Heart right ventricle (tissue), 16 donors: ENCODE data around the gene SV2C. TPM values are rescaled to one million over a fixed set of nuclear protein-coding genes. Genes with fewer than 3 reads are reported as not detected.

ENCODE experiments used
- ATAC-seq, 8 donors: fragments of 200-7000 bp; cut with Tn5 transposase; one replicate each; pipeline ENCODE4 v1.9.1; 2020; ENCODE audit warnings: mild to moderate bottlenecking in 8 of 8, moderate library complexity in 8 of 8, moderate number of reproducible peaks in 1 of 8
- DNase-seq, 2 donors: peaks; one replicate each; pipeline ENCODE4 v3.0.0-alpha.2; 2020
- H3K27ac ChIP-seq, 10 donors: fragments of 200-600 bp; sonication (generic) in 2 of 10; one replicate each; pipeline versions ENCODE4 v1.5.0 to v1.8.0; 2020 to 2022; ENCODE audit warnings: mild to moderate bottlenecking in 3 of 10
- H3K27me3 ChIP-seq, 7 donors: fragments of 200-600 bp; one replicate each; pipeline ENCODE4 v1.8.0; 2021 to 2022; ENCODE audit warnings: mild to moderate bottlenecking in 2 of 7
- H3K36me3 ChIP-seq, 9 donors: fragments of 200-600 bp; sonication (generic) in 1 of 9; one replicate each; pipeline versions ENCODE4 v1.5.0 to v1.8.0; 2020 to 2022; ENCODE audit warnings: mild to moderate bottlenecking in 2 of 9
- H3K4me1 ChIP-seq, 9 donors: fragments of 200-600 bp; sonication (generic) in 1 of 9; one replicate each; pipeline versions ENCODE4 v1.5.0 to v1.8.0; 2020 to 2022; ENCODE audit warnings: mild to moderate bottlenecking in 4 of 9
- H3K4me3 ChIP-seq, 10 donors: fragments of 200-600 bp; sonication (generic) in 2 of 10; one replicate each; pipeline versions ENCODE4 v1.5.0 to v1.8.0; 2020 to 2022; ENCODE audit warnings: mild to moderate bottlenecking in 7 of 10, moderate library complexity in 2 of 10
- H3K9me3 ChIP-seq, 11 donors: fragments of 200-600 bp in 10 of 11; sonication (generic) in 2 of 11; one replicate each; pipeline versions ENCODE4 v1.5.0 to v1.8.0; 2013 to 2022; ENCODE audit warnings: mild to moderate bottlenecking in 2 of 11, control low read depth in 1 of 11, moderate library complexity in 1 of 11
- WGBS, 2 donors: extraction: QIAGEN DNeasy Blood & Tissue Kit; methylation state at CpG; one replicate each; pipeline ENCODE4 v1.1.7; 2013; ENCODE audit warnings: inconsistent platforms in 1 of 2; 5-methylcytosine and 5-hydroxymethylcytosine counted together
- intact Hi-C, 10 donors: fragments of 100-400 bp; cut with DNase I; formaldehyde crosslinking; loops; one replicate each; pipeline versions ENCODE4 v1.11.1 to v1.14.2; 2022
- polyA plus RNA-seq, 2 donors: library from polyadenylated mRNA; stranded (reverse); fragments of 200-250 nt; gene quantifications; one replicate each; pipeline ENCODE4 v1.2.3, GENCODE V29; 2013
- total RNA-seq, 10 donors: library from RNA; stranded (reverse); fragmentation: NEBNext Ultra II Directional in 3 of 10; extraction: Animal tissue kit (Norgen Biotek cat#: 25700) in 3 of 10; gene quantifications; one replicate each; pipeline versions ENCODE4 v1.2.1 to v1.2.4, GENCODE V29; 2021 to 2023
- TF ChIP-seq, protein P1 (sequence below), 9 donors: fragments of 200-600 bp; sonication (generic) in 2 of 9; IDR thresholded peaks; one replicate each; pipeline versions ENCODE4 v1.5.0 to v1.8.0; 2021 to 2022; ENCODE audit warnings: antibody characterized with exemption in 9 of 9, mild to moderate bottlenecking in 5 of 9, moderate library complexity in 1 of 9
- donor health status: Arrhythmogenic right ventricular cardiomyopathy.
- donor health status: ischemic (EF 13 %, LVEDD 7.1; RV severe dilation, severe dysfunction).
- donor health status: healthy with polysubstance abuse.
- donor health status: DM: no; HTN: yes; CAD: no.
- donor health status: DM: no; HTN: no; CAD: no.
- donor health status: ischemic (EF 25% LVEDD 6.9; RV normal size, moderate dysfunction).
- donor health status: ischemic (EF 25% LVEDD 5.7; RV mildly dilated, moderate dysfunction).
- donor health status: healthy.
- donor health status: DM: yes; HTN: yes; CAD: no.
- donor health status: Ischemic cardiomyopathy.
- donor health status: ischemic (EF 35%, LVEDD 5.7; RV mildly dilated, moderate dysfunction).
- donor health status: nonischemic (EF 11% LVEDD 7.7; RV severe dilation, severe dysfunction).
- donor health status: DM: yes; HTN: yes; CAD: no.
- donor health status: PGD.
- donor health status: ischemic (EF 29% LVEDD 5.4; RV normal size, mild dysfunction).
- donor health status: nonischemic (EF 23%, LVEDD 6.1; RV moderate dilation, normal function).

Gene SV2C
- total and polyA plus RNA-seq, 12 donors: 0.09 to 1.2 (median 0.24) TPM; not detected in 4

DNA sequence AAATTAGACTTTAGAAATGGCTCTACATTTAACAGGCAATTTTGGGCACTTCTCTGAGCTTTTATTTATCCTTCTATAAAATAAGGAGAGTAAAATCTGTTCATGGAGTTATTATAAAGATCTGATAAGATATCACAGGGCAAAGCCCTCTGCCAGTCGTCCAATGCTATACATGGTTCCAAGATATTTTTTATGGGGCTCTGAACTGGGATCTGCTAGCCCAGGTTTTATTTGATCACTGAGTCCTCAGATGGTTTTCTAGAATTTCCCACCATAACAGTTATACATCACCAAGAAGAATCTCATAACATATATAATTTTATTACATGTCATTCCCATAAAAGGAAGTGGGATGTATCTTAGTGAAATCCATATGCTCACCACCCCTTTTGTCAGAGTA lies 296.7 kb downstream of the SV2C start:
- Histone ChIP-seq H3K27ac (no peak overlapping the region), H3K4me3 (no peak overlapping the region), H3K27me3 (no peaks in the 10 kb centered on the region), H3K9me3 (no peaks in the 10 kb centered on the region), H3K36me3 (no peaks in the 10 kb centered on the region), H3K4me1 (peaks cover 0 to 3% (median 0%) of the 10 kb centered on the region in 9 donors)
- intact Hi-C loops: no loop called here
- 63 to 75% methylated on average over 1 of the region's 1 CpG for WGBS, 2 donors
- ATAC-seq: no peak
- TF ChIP-seq, protein P1, sequence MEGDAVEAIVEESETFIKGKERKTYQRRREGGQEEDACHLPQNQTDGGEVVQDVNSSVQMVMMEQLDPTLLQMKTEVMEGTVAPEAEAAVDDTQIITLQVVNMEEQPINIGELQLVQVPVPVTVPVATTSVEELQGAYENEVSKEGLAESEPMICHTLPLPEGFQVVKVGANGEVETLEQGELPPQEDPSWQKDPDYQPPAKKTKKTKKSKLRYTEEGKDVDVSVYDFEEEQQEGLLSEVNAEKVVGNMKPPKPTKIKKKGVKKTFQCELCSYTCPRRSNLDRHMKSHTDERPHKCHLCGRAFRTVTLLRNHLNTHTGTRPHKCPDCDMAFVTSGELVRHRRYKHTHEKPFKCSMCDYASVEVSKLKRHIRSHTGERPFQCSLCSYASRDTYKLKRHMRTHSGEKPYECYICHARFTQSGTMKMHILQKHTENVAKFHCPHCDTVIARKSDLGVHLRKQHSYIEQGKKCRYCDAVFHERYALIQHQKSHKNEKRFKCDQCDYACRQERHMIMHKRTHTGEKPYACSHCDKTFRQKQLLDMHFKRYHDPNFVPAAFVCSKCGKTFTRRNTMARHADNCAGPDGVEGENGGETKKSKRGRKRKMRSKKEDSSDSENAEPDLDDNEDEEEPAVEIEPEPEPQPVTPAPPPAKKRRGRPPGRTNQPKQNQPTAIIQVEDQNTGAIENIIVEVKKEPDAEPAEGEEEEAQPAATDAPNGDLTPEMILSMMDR (IDR thresholded peaks at IDR 0.05): no peak
- DNase-seq: no peak

DNA sequence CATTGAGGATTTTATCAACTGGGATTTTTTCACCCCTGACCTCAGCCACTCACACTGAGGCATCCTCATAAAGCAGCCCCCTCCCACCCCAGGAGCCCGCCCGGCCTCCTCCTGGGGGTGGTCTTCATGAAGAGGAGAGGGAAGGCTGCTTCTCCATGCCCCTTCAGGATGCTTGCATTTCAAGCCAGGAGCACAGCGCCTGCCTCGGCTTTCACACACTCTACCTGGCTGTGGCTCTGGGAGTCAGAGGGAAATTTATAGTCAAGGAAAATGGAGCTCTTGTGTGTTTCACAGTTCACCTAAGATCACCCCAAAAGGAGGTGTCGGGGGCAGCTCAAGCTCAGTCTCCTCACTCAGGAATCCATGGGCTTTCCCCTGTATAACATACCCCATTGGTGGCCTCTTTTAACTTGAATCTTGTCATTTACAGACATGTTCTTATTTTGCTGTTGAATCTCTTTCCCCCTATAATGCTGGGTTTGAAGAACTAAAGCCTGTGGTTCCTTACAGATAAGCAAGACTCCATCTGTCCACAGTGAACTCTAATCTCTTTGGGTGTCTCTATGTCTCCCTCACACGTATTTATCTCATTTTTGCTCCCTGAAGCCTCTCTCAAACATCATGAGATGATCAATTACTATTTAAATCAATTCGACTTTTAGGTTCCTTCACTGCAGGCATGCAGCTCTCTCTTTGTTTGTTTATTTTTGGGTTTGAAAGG lies 297.3 kb downstream of the SV2C start:
- intact Hi-C loops: no loop called here
- Histone ChIP-seq H3K4me3 (no peak overlapping the region), H3K4me1 (peaks cover 0 to 3% (median 0%) of the 10 kb centered on the region in 9 donors), H3K27ac (no peak overlapping the region), H3K27me3 (no peaks in the 10 kb centered on the region), H3K9me3 (no peaks in the 10 kb centered on the region), H3K36me3 (no peaks in the 10 kb centered on the region)
- TF ChIP-seq, protein P1 (IDR thresholded peaks at IDR 0.05): no peak
- no peak for ATAC-seq
- DNase-seq: no peak
- 69 to 72% methylated on average over 7 of the region's 7 CpGs for WGBS, 2 donors

DNA sequence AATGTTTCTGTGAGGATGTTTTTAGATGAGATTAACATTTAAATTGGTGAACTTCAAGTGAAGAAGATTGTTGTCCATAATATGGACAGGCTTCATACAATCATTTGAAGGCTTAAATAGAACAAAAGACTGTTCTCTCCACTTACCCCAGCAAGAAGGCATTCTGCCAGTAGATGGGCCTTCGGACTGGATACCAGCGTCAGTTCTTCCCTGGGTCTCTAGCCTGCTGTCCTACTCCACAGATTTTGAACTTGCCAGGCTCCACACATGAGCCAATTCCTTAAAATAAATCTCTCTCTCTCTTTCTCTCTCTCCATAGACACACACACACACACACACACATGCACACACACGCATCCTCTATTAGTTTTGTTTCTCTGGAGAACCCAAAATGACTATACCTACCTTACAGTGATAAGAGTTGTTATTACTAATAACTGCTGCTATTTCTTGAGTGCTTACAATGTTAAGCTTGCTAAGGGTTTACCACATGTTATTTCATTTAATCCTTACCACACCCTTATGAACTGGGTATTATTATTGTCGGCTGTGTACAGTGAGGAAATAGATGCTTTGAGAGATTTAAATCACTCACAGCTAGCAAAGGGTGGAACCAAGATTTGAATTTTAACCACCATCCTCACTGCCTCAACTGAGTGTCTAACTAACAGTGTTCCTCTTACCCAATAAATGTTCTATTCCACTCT lies 300.1 kb downstream of the SV2C start:
- intact Hi-C loops: no loop called here
- no peak for DNase-seq
- Histone ChIP-seq H3K27me3 (no peaks in the 10 kb centered on the region), H3K9me3 (no peaks in the 10 kb centered on the region), H3K4me3 (no peak overlapping the region), H3K36me3 (no peaks in the 10 kb centered on the region), H3K27ac (no peak overlapping the region), H3K4me1 (peaks cover 0 to 3% (median 0%) of the 10 kb centered on the region in 9 donors)
- 73 to 76% methylated on average over 4 of the region's 4 CpGs for WGBS, 2 donors
- peak in 1 of 8 donors; percentile 39 for ATAC-seq
- TF ChIP-seq, protein P1 (IDR thresholded peaks at IDR 0.05): no peak

- no peak for ATAC-seq
- WGBS, 2 donors: 36 to 39% methylated on average over 4 of the region's 4 CpGs
Measured at GRCh38 chr5:76384189-76384588, 301.0 kb downstream of the SV2C start.

More at GRCh38 chr5:76384189-76384588, 301.0 kb downstream of the SV2C start:
- no peak for DNase-seq
- H3K4me3 ChIP-seq: no peak overlapping the region
- no peak overlapping the region for H3K27ac ChIP-seq
- no peaks in the 10 kb centered on the region for H3K9me3 ChIP-seq
- TF ChIP-seq, protein P1 (IDR thresholded peaks at IDR 0.05): no peak
- intact Hi-C loops: no loop called here
- H3K4me1 ChIP-seq: peaks cover 0 to 3% (median 0%) of the 10 kb centered on the region in 9 donors
- H3K36me3 ChIP-seq: no peaks in the 10 kb centered on the region
- peaks cover 0 to 3% (median 0%) of the 10 kb centered on the region in 7 donors for H3K27me3 ChIP-seq
